ACC112 (cell line): ENCODE measurements around the gene DNPH1.

ENCODE experiments used
- H2AFZ ChIP-seq: fragments of 200-600 bp; sonication (generic); one replicate; pipeline ENCODE4 v1.6.0; 2017; ENCODE audit warnings: antibody characterized with exemption, low read length; ENCODE audit not compliant: unreplicated experiment
- H3K27ac ChIP-seq: fragments of 200-600 bp; sonication (generic); 2 replicates; pipeline ENCODE4 v1.5.1; 2014; ENCODE audit warnings: low read depth, mild to moderate bottlenecking, antibody characterized with exemption, low read length, moderate library complexity
- H3K27me3 ChIP-seq: fragments of 200-600 bp; sonication (generic); 2 replicates; pipeline ENCODE4 v1.6.1; 2014; ENCODE audit warnings: mild to moderate bottlenecking, antibody characterized with exemption, low read length, moderate library complexity, mixed read lengths; ENCODE audit not compliant: insufficient read depth
- H3K36me3 ChIP-seq: fragments of 200-600 bp; sonication (generic); 2 replicates; pipeline ENCODE4 v1.6.1; 2016; ENCODE audit warnings: mild to moderate bottlenecking, antibody characterized with exemption, low read length, moderate library complexity, mixed read lengths; ENCODE audit not compliant: insufficient read depth
- H3K4me1 ChIP-seq: fragments of 200-600 bp; sonication (generic); one replicate; pipeline ENCODE4 v1.6.1; 2016; ENCODE audit warnings: low read length, mixed read lengths; ENCODE audit not compliant: insufficient read depth, unreplicated experiment, control insufficient read depth
- H3K4me3 ChIP-seq: fragments of 200-600 bp; sonication (generic); 2 replicates; pipeline ENCODE4 v1.5.1; 2014; ENCODE audit warnings: mild to moderate bottlenecking, low read depth, low read length
- H3K79me2 ChIP-seq: fragments of 200-600 bp; sonication (generic); one replicate; pipeline ENCODE4 v1.6.0; 2016; ENCODE audit warnings: low read length; ENCODE audit not compliant: control insufficient read depth, unreplicated experiment, insufficient read depth

Gene DNPH1

GRCh38 chr6:43221046-43221972 is 8.0 kb downstream of the DNPH1 start:
- Histone ChIP-seq H3K27me3 (no peaks in the 10 kb centered on the region), H2AFZ (no peak overlapping the region), H3K4me1 (peaks cover 7% of the 10 kb centered on the region), H3K36me3 (no peaks in the 10 kb centered on the region; the same call in 1 of the 2 replicates), H3K4me3 (no peak overlapping the region), H3K79me2 (no peaks in the 10 kb centered on the region), H3K27ac (no peak overlapping the region)

GRCh38 chr6:43220439-43220951 is 8.8 kb downstream of the DNPH1 start:
- Histone ChIP-seq H2AFZ (no peak overlapping the region), H3K36me3 (no peaks in the 10 kb centered on the region; the same call in 1 of the 2 replicates), H3K4me1 (peaks cover 7% of the 10 kb centered on the region), H3K27me3 (no peaks in the 10 kb centered on the region), H3K4me3 (no peak overlapping the region), H3K79me2 (no peaks in the 10 kb centered on the region), H3K27ac (no peak overlapping the region)

GRCh38 chr6:43219814-43220213 is 9.5 kb downstream of the DNPH1 start:
- Histone ChIP-seq H3K4me1 (peaks cover 7% of the 10 kb centered on the region), H2AFZ (no peak overlapping the region), H3K79me2 (no peaks in the 10 kb centered on the region), H3K27me3 (no peaks in the 10 kb centered on the region), H3K36me3 (no peaks in the 10 kb centered on the region; the same call in 1 of the 2 replicates), H3K4me3 (no peak overlapping the region), H3K27ac (no peak overlapping the region)

- Histone ChIP-seq H3K79me2 (no peaks in the 10 kb centered on the region), H2AFZ (no peak overlapping the region), H3K4me1 (peaks cover 1% of the 10 kb centered on the region), H3K27ac (no peak overlapping the region), H3K4me3 (no peak overlapping the region), H3K36me3 (no peaks in the 10 kb centered on the region; the same call in 1 of the 2 replicates), H3K27me3 (no peaks in the 10 kb centered on the region)
Measured at GRCh38 chr6:43219119-43219518, 10.2 kb downstream of the DNPH1 start.

GRCh38 chr6:43217351-43217750 is 11.9 kb downstream of the DNPH1 start:
- H3K27me3 ChIP-seq, result no peaks in the 10 kb centered on the region
- no peak overlapping the region for H3K4me3 ChIP-seq
- H3K36me3 ChIP-seq, result no peaks in the 10 kb centered on the region
- no peak overlapping the region for H3K27ac ChIP-seq
- H2AFZ ChIP-seq, result no peak overlapping the region
- H3K79me2 ChIP-seq, result no peaks in the 10 kb centered on the region
- H3K4me1 ChIP-seq, result no peaks in the 10 kb centered on the region

- H3K4me3 ChIP-seq, result no peak overlapping the region
- peaks cover under 1% of the 10 kb centered on the region for H3K4me1 ChIP-seq
- no peaks in the 10 kb centered on the region for H3K79me2 ChIP-seq
- no peak overlapping the region for H2AFZ ChIP-seq
- H3K36me3 ChIP-seq, result no peaks in the 10 kb centered on the region
- no peaks in the 10 kb centered on the region for H3K27me3 ChIP-seq
- no peak overlapping the region for H3K27ac ChIP-seq
Measured at GRCh38 chr6:43216200-43216599, 13.1 kb downstream of the DNPH1 start.

GRCh38 chr6:43215066-43215465 is 14.2 kb downstream of the DNPH1 start:
- Histone ChIP-seq H3K36me3 (no peaks in the 10 kb centered on the region), H3K79me2 (no peaks in the 10 kb centered on the region), H3K4me1 (peaks cover 7% of the 10 kb centered on the region), H3K4me3 (no peak overlapping the region), H3K27ac (no peak overlapping the region), H3K27me3 (no peaks in the 10 kb centered on the region), H2AFZ (no peak overlapping the region)

GRCh38 chr6:43213431-43213830 is 15.8 kb downstream of the DNPH1 start:
- Histone ChIP-seq H3K4me1 (peaks cover 7% of the 10 kb centered on the region), H3K27ac (no peak overlapping the region), H2AFZ (no peak overlapping the region), H3K79me2 (no peaks in the 10 kb centered on the region), H3K27me3 (no peaks in the 10 kb centered on the region), H3K4me3 (no peak overlapping the region), H3K36me3 (no peaks in the 10 kb centered on the region)

- Histone ChIP-seq H2AFZ (no peak overlapping the region), H3K79me2 (no peaks in the 10 kb centered on the region), H3K36me3 (no peaks in the 10 kb centered on the region), H3K27me3 (no peaks in the 10 kb centered on the region), H3K27ac (no peak overlapping the region), H3K4me1 (peaks cover 7% of the 10 kb centered on the region), H3K4me3 (no peak overlapping the region)
Measured at GRCh38 chr6:43211955-43212354, 17.3 kb downstream of the DNPH1 start.

GRCh38 chr6:43207286-43207685 is 22.0 kb downstream of the DNPH1 start:
- Histone ChIP-seq H3K36me3 (peaks cover 10% of the 10 kb centered on the region; the same call in 1 of the 2 replicates), H2AFZ (no peak overlapping the region), H3K4me3 (no peak overlapping the region), H3K27me3 (no peaks in the 10 kb centered on the region), H3K4me1 (peaks cover 7% of the 10 kb centered on the region), H3K27ac (no peak overlapping the region), H3K79me2 (no peaks in the 10 kb centered on the region)

GRCh38 chr6:43205849-43206248 is 23.4 kb downstream of the DNPH1 start:
- Histone ChIP-seq H3K27me3 (no peaks in the 10 kb centered on the region), H2AFZ (no peak overlapping the region), H3K27ac (no peak overlapping the region), H3K4me1 (peaks cover 3% of the 10 kb centered on the region), H3K4me3 (no peak overlapping the region), H3K79me2 (no peaks in the 10 kb centered on the region), H3K36me3 (peaks cover 10% of the 10 kb centered on the region; the same call in 1 of the 2 replicates)
